Suprapubic skin (tissue), 4 donors: ENCODE results near the gene IMPA2. TPM values are rescaled to one million over a fixed set of nuclear protein-coding genes. Genes with fewer than 3 reads are reported as not detected.

Experiments used
- DNase-seq, 2 donors: peaks; one replicate each; pipeline ENCODE4 v3.0.0-alpha.2; 2019; ENCODE audit warnings: low spot score in 2 of 2
- H3K27ac ChIP-seq: fragments of 200-600 bp; sonication (generic); one replicate; pipeline ENCODE4 v1.5.1; 2019
- H3K27me3 ChIP-seq: fragments of 200-600 bp; sonication (generic); one replicate; pipeline ENCODE4 v1.5.1; 2019
- H3K36me3 ChIP-seq: fragments of 200-600 bp; sonication (generic); one replicate; pipeline ENCODE4 v1.5.1; 2019
- H3K4me1 ChIP-seq: fragments of 200-600 bp; sonication (generic); one replicate; pipeline ENCODE4 v1.5.1; 2019
- H3K4me3 ChIP-seq: fragments of 200-600 bp; sonication (generic); one replicate; pipeline ENCODE4 v1.5.1; 2019; ENCODE audit warnings: mild to moderate bottlenecking
- H3K9me3 ChIP-seq: fragments of 200-600 bp; sonication (generic); one replicate; pipeline ENCODE4 v1.5.1; 2019
- EP300 ChIP-seq: sonication (generic); formaldehyde crosslinking; IDR thresholded peaks from one replicate; pipeline ENCODE4 v1.6.1; 2017; ENCODE audit warnings: antibody characterized with exemption
- POLR2A ChIP-seq, 2 donors: fragments of 450-650 bp; IDR thresholded peaks; one replicate each; pipeline ENCODE4 v1.6.1; 2017; ENCODE audit warnings: antibody characterized with exemption in 2 of 2, mild to moderate bottlenecking in 2 of 2, moderate library complexity in 2 of 2
- POLR2AphosphoS5 ChIP-seq, 3 donors: sonication (generic); formaldehyde crosslinking; IDR thresholded peaks; one replicate each; pipeline ENCODE4 v1.6.1; 2017; ENCODE audit warnings: antibody characterized with exemption in 3 of 3
- WGBS: methylation state at CpG from one replicate; pipeline ENCODE4 v1.1.5; 2018; 5-methylcytosine and 5-hydroxymethylcytosine counted together
- total RNA-seq, 4 donors: library from RNA; depleted of rRNA; stranded (reverse); fragments of >200 nt; gene quantifications; one replicate each; pipeline ENCODE4 v1.1.0, GENCODE V29; 2016
- TF ChIP-seq, protein P1 (sequence below), 2 donors: fragments of 200-600 bp in 1 of 2; fragments of 450-650 bp in 1 of 2; sonication (generic) in 1 of 2; IDR thresholded peaks; one replicate each; pipeline ENCODE4 v1.5.1; 2016 to 2019; ENCODE audit warnings: antibody characterized with exemption in 2 of 2, mild to moderate bottlenecking in 1 of 2, moderate library complexity in 1 of 2

IMPA2 gene
- total RNA-seq, 4 donors from 2014 or later = 234 to 396 (median 363) TPM

DNA sequence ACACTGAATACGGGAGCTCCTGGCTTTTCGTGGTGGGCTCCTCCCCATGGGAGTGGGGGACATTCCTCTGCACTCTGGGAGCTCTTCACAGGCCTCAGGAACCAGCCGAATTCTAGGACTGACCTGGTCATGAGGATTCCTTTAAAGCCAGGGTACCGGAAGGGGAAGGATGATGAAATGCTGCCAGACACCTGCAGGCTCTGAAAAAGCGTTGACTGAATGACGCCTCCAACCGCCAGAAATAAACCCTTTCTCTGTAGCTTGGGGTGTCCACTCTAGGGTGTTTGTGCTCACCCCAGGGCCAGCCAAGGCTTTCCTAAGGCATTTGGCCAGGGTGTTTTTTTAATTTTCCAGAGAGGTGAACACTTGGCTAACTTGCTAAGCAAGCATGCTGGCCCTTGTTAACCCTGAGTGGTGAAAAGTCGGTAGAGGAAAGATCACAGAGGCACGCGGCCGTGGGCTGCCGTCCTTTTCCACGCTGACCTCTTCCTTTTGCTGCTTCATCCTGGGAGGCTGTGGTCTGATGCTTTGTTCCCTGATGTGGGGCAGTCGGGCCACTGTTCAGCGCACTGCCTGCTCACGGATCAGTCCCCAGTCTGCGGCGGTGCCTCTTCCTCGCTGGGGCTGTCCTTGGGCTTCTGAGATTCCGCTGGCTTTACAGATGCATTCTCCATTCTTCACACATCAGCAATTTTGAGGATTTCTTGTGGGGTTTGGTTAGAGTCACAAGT lies 32.0 kb downstream of the IMPA2 start:
- H3K27me3 ChIP-seq = no peaks in the 10 kb centered on the region
- peak overlapping the region; percentile 75 for H3K27ac ChIP-seq
- no peak for TF ChIP-seq POLR2A (IDR thresholded peaks at IDR 0.05)
- no peaks in the 10 kb centered on the region for H3K9me3 ChIP-seq
- DNase-seq = no peak
- peaks cover 56% of the 10 kb centered on the region for H3K4me1 ChIP-seq
- no peak overlapping the region for H3K4me3 ChIP-seq
- 84% methylated on average over 20 of the region's 20 CpGs for WGBS
- H3K36me3 ChIP-seq = peaks cover 37% of the 10 kb centered on the region

DNA sequence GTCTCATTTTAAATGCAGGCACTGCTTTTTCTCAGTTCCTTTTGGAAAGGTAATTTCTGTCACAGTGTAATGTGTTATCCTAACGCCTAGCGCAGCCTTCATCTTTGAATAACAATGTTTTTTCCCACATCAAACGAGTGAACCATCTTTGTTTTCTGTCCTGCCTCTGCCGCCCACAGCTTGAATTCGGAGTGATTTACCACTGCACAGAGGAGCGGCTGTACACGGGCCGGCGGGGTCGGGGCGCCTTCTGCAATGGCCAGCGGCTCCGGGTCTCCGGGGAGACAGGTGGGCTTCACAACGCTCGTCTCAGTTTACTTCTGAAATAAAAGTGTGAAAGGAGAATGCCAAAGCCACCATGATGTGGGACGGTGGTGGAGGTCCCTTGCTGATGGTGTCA lies 32.8 kb downstream of the IMPA2 start:
- 80% methylated on average over 17 of the region's 17 CpGs for WGBS
- no peaks in the 10 kb centered on the region for H3K27me3 ChIP-seq
- no peaks in the 10 kb centered on the region for H3K9me3 ChIP-seq
- H3K27ac ChIP-seq = no peak overlapping the region
- no peak for TF ChIP-seq EP300
- TF ChIP-seq, protein P1, sequence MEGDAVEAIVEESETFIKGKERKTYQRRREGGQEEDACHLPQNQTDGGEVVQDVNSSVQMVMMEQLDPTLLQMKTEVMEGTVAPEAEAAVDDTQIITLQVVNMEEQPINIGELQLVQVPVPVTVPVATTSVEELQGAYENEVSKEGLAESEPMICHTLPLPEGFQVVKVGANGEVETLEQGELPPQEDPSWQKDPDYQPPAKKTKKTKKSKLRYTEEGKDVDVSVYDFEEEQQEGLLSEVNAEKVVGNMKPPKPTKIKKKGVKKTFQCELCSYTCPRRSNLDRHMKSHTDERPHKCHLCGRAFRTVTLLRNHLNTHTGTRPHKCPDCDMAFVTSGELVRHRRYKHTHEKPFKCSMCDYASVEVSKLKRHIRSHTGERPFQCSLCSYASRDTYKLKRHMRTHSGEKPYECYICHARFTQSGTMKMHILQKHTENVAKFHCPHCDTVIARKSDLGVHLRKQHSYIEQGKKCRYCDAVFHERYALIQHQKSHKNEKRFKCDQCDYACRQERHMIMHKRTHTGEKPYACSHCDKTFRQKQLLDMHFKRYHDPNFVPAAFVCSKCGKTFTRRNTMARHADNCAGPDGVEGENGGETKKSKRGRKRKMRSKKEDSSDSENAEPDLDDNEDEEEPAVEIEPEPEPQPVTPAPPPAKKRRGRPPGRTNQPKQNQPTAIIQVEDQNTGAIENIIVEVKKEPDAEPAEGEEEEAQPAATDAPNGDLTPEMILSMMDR (IDR thresholded peaks at IDR 0.05) = no peak
- no peak for TF ChIP-seq POLR2AphosphoS5 (IDR thresholded peaks at IDR 0.05)
- TF ChIP-seq POLR2A (IDR thresholded peaks at IDR 0.05) = no peak
- peaks cover 56% of the 10 kb centered on the region for H3K4me1 ChIP-seq
- H3K4me3 ChIP-seq = no peak overlapping the region
- DNase-seq = no peak
- H3K36me3 ChIP-seq = peaks cover 34% of the 10 kb centered on the region

DNA sequence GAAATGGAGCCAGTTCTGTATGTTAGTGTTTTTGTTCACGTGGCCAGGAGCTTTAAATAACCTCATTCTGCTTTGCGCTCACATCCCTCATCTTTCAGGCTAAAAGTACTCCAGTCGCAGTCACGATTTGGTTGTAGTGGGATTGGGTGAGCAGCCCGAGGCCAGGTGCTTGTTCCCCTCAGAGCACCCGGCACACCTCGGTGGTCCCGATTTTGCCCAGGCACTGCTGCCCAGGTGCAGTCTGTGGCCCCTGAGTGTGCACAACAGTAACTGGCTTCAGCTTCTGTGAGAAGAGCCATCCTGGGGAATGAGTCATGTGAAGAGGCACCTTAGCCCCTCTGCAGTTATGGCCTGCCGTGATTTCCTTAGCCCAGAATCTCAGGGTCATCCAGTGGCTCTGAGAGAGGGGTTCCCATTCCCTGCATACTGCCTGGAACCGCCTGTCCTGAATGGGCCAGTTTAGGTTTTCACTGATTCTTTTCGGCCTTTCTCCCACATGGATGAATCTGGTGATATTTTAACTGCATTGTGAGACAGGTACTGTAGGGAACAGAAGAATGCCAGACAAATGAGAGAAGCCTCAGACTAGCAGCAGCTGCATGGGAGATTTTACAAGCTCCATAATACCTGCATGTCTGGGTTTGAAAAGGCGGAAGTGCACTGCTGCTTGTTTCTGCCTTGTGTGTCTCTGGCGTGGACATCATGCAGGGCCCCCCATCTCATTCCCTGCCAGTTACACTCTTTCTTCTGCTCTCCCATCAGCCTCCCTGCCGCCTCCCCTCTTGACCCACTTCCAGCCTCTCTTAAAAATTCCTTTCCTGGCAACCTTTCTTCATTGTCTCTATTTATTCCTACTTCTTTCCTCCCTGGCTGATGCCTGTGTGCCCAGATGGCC lies 33.5 kb downstream of the IMPA2 start:
- H3K4me1 ChIP-seq = peaks cover 53% of the 10 kb centered on the region
- DNase-seq = no peak
- H3K4me3 ChIP-seq = no peak overlapping the region
- H3K36me3 ChIP-seq = peaks cover 34% of the 10 kb centered on the region
- TF ChIP-seq POLR2A (IDR thresholded peaks at IDR 0.05) (no peak), POLR2AphosphoS5 (IDR thresholded peaks at IDR 0.05) (no peak), EP300 (no peak)
- TF ChIP-seq, protein P1 (IDR thresholded peaks at IDR 0.05) = no peak
- no peaks in the 10 kb centered on the region for H3K9me3 ChIP-seq
- no peaks in the 10 kb centered on the region for H3K27me3 ChIP-seq
- WGBS = 77% methylated on average over 14 of the region's 14 CpGs
- peak overlapping the region; percentile 63 for H3K27ac ChIP-seq

DNA sequence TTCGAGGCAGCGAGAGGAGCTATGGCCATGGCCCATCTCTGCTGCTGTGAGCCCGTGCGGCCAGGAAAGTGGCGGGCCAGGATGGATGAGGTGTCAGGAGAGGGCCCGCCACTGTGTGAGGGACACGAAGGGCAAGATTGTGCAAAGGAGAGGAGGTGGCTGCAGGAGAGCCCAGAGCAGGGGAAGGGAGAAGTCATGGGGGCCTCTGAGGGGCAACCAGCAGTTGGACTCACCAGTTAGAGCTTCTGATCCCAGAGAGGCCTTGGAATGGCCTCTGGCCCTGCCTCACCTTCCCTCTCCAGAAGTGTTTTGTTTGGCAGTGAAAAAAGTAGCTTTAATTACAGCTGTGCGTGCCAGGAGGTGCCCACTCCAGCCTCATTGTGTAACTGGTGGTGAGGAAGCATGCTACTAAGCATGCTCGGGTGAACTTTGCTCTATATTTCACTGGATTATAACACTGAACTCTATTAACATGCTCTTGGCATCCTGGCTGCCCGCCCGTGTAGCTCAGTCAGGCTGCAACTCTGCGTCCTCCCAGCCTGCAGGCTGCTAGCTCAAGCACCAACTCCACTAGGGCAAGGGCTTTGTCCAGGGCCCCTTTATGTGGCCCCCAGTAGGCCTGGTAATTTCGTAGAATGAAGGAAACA lies 34.2 kb downstream of the IMPA2 start:
- Histone ChIP-seq H3K4me1 (peaks cover 45% of the 10 kb centered on the region), H3K27me3 (no peaks in the 10 kb centered on the region), H3K27ac (peak overlapping the region; percentile 63), H3K4me3 (no peak overlapping the region), H3K9me3 (no peaks in the 10 kb centered on the region), H3K36me3 (peaks cover 32% of the 10 kb centered on the region)
- TF ChIP-seq, protein P1 (IDR thresholded peaks at IDR 0.05) = no peak
- TF ChIP-seq POLR2A (IDR thresholded peaks at IDR 0.05) (no peak), EP300 (no peak), POLR2AphosphoS5 (IDR thresholded peaks at IDR 0.05) (no peak)
- peak in 1 of 2 donors; percentile 65 for DNase-seq
- 46% methylated on average over 13 of the region's 13 CpGs for WGBS

DNA sequence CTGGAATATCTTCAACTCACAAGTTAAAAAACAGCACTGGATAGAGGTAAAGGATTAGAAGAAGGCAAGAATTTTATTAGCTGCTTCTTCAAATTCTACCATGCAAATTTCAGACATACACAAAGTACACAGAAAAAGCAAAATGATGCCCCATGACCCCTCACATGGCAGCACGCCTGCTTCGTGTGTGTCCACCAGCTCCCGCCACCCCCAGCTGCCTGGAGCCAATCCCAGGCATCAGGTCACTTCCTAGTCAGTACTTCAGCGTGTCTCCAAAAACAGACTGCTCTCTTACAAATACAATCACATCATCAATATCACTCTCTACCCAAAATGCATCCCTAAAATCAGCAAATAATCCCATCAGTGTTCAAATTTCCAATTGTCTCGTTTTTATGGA lies 35.8 kb downstream of the IMPA2 start:
- H3K4me3 ChIP-seq = no peak overlapping the region
- peaks cover 26% of the 10 kb centered on the region for H3K36me3 ChIP-seq
- H3K27ac ChIP-seq = no peak overlapping the region
- H3K9me3 ChIP-seq = no peaks in the 10 kb centered on the region
- TF ChIP-seq, protein P1 (IDR thresholded peaks at IDR 0.05) = no peak
- TF ChIP-seq EP300 (no peak), POLR2A (IDR thresholded peaks at IDR 0.05) (no peak), POLR2AphosphoS5 (IDR thresholded peaks at IDR 0.05) (no peak)
- 91% methylated on average over 5 of the region's 5 CpGs for WGBS
- H3K4me1 ChIP-seq = peaks cover 43% of the 10 kb centered on the region
- DNase-seq = no peak
- no peaks in the 10 kb centered on the region for H3K27me3 ChIP-seq
